ENCODE measurements around the gene MRPS16. TPM values are rescaled to one million over a fixed set of nuclear protein-coding genes. Genes with fewer than 3 reads are reported as not detected.
A peak's percentile ranks its signal among the peaks of the same experiment; 100 is the strongest.

MRPS16 gene
- total RNA-seq, 1 experiment from 2014 or later = 275 TPM

DNA sequence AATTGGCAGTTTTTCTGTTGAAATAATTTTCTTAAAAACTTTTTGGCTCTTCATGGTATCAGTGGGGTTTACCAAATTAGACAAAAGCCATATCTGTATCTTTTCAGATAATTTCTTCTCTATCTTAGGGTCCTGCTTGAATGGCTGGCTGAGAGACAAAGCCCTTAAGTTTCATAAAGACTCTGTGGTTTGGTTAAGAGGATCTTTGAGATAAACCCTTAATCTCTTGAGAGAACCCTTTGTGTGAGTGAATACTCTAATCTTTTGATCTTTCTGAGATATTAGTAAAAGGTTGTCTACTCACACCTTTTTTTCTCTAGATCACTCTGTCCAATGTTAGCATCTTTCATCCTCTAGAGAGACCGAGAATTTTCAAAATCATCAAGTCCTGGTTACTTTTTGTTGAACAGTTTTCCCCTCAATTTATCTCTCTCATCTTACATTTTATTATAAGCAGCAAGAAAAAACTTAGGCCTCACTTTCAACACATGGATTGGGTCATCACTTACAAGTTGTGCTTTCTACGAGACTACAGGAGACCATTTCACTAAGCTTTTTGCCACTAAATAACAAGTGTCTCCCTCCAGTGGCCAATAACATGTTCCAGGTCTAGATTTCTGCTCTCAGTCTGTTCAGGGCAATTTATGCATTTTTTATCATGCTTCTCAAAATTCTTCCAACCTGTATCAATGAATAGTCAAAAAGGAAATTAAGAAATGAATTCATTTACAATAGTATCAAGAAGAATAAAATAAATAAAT, 33.8 kb downstream of the MRPS16 start:
- peaks cover 19% of the 10 kb centered on the region for H3K36me3 ChIP-seq (ENCODE audit: low read depth, low read length)
- no peak overlapping the region for H3K27ac ChIP-seq (ENCODE audit: low read length)
- H3K79me2 ChIP-seq (ENCODE audit: low read length) = no peaks in the 10 kb centered on the region
- H3K4me2 ChIP-seq (ENCODE audit: low read length) = no peak overlapping the region
- H3F3A ChIP-seq (ENCODE audit: low read length, unreplicated experiment) = no peaks in the 10 kb centered on the region
- ATAC-seq (peak; percentile 90), DNase-seq (peak; percentile 76)
- TF ChIP-seq EZH2 (IDR thresholded peaks at IDR 0.05; ENCODE audit: low read length, unreplicated experiment) = no peak
- TF ChIP-seq, protein P1, sequence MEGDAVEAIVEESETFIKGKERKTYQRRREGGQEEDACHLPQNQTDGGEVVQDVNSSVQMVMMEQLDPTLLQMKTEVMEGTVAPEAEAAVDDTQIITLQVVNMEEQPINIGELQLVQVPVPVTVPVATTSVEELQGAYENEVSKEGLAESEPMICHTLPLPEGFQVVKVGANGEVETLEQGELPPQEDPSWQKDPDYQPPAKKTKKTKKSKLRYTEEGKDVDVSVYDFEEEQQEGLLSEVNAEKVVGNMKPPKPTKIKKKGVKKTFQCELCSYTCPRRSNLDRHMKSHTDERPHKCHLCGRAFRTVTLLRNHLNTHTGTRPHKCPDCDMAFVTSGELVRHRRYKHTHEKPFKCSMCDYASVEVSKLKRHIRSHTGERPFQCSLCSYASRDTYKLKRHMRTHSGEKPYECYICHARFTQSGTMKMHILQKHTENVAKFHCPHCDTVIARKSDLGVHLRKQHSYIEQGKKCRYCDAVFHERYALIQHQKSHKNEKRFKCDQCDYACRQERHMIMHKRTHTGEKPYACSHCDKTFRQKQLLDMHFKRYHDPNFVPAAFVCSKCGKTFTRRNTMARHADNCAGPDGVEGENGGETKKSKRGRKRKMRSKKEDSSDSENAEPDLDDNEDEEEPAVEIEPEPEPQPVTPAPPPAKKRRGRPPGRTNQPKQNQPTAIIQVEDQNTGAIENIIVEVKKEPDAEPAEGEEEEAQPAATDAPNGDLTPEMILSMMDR (conservative IDR thresholded peaks at IDR 0.05; ENCODE audit: low read depth, low read length) = peak; percentile 99
- POLR2A ChIA-PET (ENCODE audit: unreplicated experiment) = interaction anchor here (0.7 kb wide), 2 partner anchors 78 to 122 kb away, joined by 3 to 7 read pairs; no protein-coding TSS in a partner anchor
- CTCF ChIA-PET = interaction anchor here (0.5 to 1.3 kb wide), 4 partner anchors 35 to 312 kb away, joined by 4 to 6 read pairs (median 4); partner anchors contain the start of genes ECD, FAM149B1 and P4HA1
- no peak overlapping the region for H3K9ac ChIP-seq (ENCODE audit: low read length)
- H3K4me1 ChIP-seq (ENCODE audit: insufficient read depth, low read length) = no peaks in the 10 kb centered on the region
- H4K20me1 ChIP-seq (ENCODE audit: low read length) = no peaks in the 10 kb centered on the region
- no peak overlapping the region for H3K4me3 ChIP-seq (ENCODE audit: low read length)
- H2AFZ ChIP-seq (ENCODE audit: low read length) = no peak overlapping the region
- no TSS peak for BruUV-seq (replicated peaks)
- H3K27me3 ChIP-seq (ENCODE audit: low read length) = no peaks in the 10 kb centered on the region
- intact Hi-C loops (cut with micrococcal nuclease) = loop anchor here (1.0 kb wide), 1 partner anchor 50 kb away; the partner anchor contains the start of genes ECD and FAM149B1
- H3K9me2 ChIP-seq (replicated peaks; ENCODE audit: low read length) = no peaks in the 10 kb centered on the region
- H3K9me3 ChIP-seq (ENCODE audit: low read length) = no peaks in the 10 kb centered on the region

DNA sequence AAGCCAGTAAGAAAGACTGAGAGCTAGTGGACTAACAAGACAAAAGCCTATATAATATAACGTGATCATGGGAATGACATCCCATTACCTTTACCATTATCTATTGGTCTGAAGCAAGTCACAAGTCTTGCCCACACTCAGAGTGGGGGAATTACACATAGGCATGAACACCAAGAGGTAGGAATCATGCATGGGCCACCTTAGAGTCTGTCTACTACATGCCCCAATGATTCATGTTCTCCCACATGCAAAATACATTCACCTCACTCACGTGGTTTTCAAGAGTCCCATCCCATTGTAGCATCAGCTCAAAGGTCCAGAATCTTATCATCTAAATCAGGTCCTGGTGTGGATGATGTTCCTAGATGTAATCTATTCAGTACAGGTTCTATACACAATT, 34.8 kb downstream of the MRPS16 start:
- H3K4me1 ChIP-seq (ENCODE audit: insufficient read depth, low read length) = no peaks in the 10 kb centered on the region
- no peak overlapping the region for H2AFZ ChIP-seq (ENCODE audit: low read length)
- DNase-seq = no peak
- no peak overlapping the region for H3K4me2 ChIP-seq (ENCODE audit: low read length)
- ChIA-PET CTCF (interaction anchor here (0.6 kb wide), 1 partner anchor 199 kb away, joined by 4 read pairs; no protein-coding TSS in a partner anchor), POLR2A (ENCODE audit: unreplicated experiment) (interaction anchor here (0.7 kb wide), 1 partner anchor 77 kb away, joined by 3 read pairs; no protein-coding TSS in a partner anchor)
- H3K4me3 ChIP-seq (ENCODE audit: low read length) = no peak overlapping the region
- intact Hi-C loops (cut with micrococcal nuclease) = no loop called here
- H3K36me3 ChIP-seq (ENCODE audit: low read depth, low read length) = peaks cover 19% of the 10 kb centered on the region
- TF ChIP-seq EZH2phosphoT487 (IDR thresholded peaks at IDR 0.05; ENCODE audit: borderline replicate concordance, low read length) (no peak), EZH2 (IDR thresholded peaks at IDR 0.05; ENCODE audit: low read length, unreplicated experiment) (no peak)
- TF ChIP-seq, protein P1 (conservative IDR thresholded peaks at IDR 0.05; ENCODE audit: low read depth, low read length) = no peak
- H4K20me1 ChIP-seq (ENCODE audit: low read length) = no peaks in the 10 kb centered on the region
- ATAC-seq = no peak
- H3K9ac ChIP-seq (ENCODE audit: low read length) = no peak overlapping the region
- H3F3A ChIP-seq (ENCODE audit: low read length, unreplicated experiment) = no peaks in the 10 kb centered on the region
- H3K9me3 ChIP-seq (ENCODE audit: low read length) = no peaks in the 10 kb centered on the region
- no peaks in the 10 kb centered on the region for H3K79me2 ChIP-seq (ENCODE audit: low read length)
- H3K27ac ChIP-seq (ENCODE audit: low read length) = no peak overlapping the region
- H3K27me3 ChIP-seq (ENCODE audit: low read length) = no peaks in the 10 kb centered on the region
- no TSS peak for BruUV-seq (replicated peaks)
- H3K9me2 ChIP-seq (replicated peaks; ENCODE audit: low read length) = no peaks in the 10 kb centered on the region

DNA sequence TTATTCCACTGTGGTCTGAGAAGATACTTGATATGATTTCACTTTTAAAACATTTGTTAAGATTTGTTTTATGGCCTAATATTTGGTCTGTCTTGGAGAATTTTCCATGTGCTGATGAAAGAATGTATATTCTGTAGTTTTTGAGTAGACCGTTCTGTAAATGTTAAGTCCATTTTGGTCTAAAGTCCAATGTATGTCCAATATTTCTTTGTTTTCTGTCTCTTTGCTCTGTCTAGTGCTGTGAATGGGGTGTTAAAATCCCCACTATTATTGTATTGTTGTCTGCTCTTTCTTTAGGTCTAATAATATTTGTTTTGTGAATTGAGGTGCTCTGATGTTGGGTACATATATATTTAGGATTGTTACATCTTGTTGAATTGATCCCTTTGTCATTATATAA, 36.7 kb downstream of the MRPS16 start:
- no peaks in the 10 kb centered on the region for H3K9me2 ChIP-seq (replicated peaks; ENCODE audit: low read length)
- ChIA-PET CTCF (no interaction called here), POLR2A (ENCODE audit: unreplicated experiment) (no interaction called here)
- H3K4me2 ChIP-seq (ENCODE audit: low read length) = no peak overlapping the region
- no peaks in the 10 kb centered on the region for H3K79me2 ChIP-seq (ENCODE audit: low read length)
- no TSS peak for BruUV-seq (replicated peaks)
- H3K9ac ChIP-seq (ENCODE audit: low read length) = no peak overlapping the region
- no peaks in the 10 kb centered on the region for H3F3A ChIP-seq (ENCODE audit: low read length, unreplicated experiment)
- intact Hi-C loops (cut with micrococcal nuclease) = no loop called here
- H2AFZ ChIP-seq (ENCODE audit: low read length) = no peak overlapping the region
- H3K9me3 ChIP-seq (ENCODE audit: low read length) = no peaks in the 10 kb centered on the region
- H4K20me1 ChIP-seq (ENCODE audit: low read length) = no peaks in the 10 kb centered on the region
- no peaks in the 10 kb centered on the region for H3K4me1 ChIP-seq (ENCODE audit: insufficient read depth, low read length)
- TF ChIP-seq EZH2 (IDR thresholded peaks at IDR 0.05; ENCODE audit: low read length, unreplicated experiment) (no peak), EZH2phosphoT487 (IDR thresholded peaks at IDR 0.05; ENCODE audit: borderline replicate concordance, low read length) (no peak)
- TF ChIP-seq, protein P1 (conservative IDR thresholded peaks at IDR 0.05; ENCODE audit: low read depth, low read length) = no peak
- no peak overlapping the region for H3K27ac ChIP-seq (ENCODE audit: low read length)
- ATAC-seq (no peak), DNase-seq (no peak)
- no peaks in the 10 kb centered on the region for H3K27me3 ChIP-seq (ENCODE audit: low read length)
- H3K4me3 ChIP-seq (ENCODE audit: low read length) = no peak overlapping the region
- H3K36me3 ChIP-seq (ENCODE audit: low read depth, low read length) = peaks cover 22% of the 10 kb centered on the region
